ENCODE measurements around the gene GRB7.

The GRB7 gene

GRCh38 chr17:39711851-39712250, 25.9 kb upstream of the GRB7 start:
- TF ChIP-seq, protein P1, sequence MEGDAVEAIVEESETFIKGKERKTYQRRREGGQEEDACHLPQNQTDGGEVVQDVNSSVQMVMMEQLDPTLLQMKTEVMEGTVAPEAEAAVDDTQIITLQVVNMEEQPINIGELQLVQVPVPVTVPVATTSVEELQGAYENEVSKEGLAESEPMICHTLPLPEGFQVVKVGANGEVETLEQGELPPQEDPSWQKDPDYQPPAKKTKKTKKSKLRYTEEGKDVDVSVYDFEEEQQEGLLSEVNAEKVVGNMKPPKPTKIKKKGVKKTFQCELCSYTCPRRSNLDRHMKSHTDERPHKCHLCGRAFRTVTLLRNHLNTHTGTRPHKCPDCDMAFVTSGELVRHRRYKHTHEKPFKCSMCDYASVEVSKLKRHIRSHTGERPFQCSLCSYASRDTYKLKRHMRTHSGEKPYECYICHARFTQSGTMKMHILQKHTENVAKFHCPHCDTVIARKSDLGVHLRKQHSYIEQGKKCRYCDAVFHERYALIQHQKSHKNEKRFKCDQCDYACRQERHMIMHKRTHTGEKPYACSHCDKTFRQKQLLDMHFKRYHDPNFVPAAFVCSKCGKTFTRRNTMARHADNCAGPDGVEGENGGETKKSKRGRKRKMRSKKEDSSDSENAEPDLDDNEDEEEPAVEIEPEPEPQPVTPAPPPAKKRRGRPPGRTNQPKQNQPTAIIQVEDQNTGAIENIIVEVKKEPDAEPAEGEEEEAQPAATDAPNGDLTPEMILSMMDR (IDR thresholded peaks at IDR 0.05; ENCODE audit: borderline replicate concordance, insufficient read depth, low read depth, low read length) = no peak
- H3K4me3 ChIP-seq (ENCODE audit: low read depth, low read length) = no peak overlapping the region

- TF ChIP-seq, protein P1 (IDR thresholded peaks at IDR 0.05; ENCODE audit: borderline replicate concordance, insufficient read depth, low read depth, low read length) = no peak
- H3K4me3 ChIP-seq (ENCODE audit: low read depth, low read length) = no peak overlapping the region
Measured at GRCh38 chr17:39714234-39714633, 23.5 kb upstream of the GRB7 start.

- no peak overlapping the region for H3K4me3 ChIP-seq (ENCODE audit: low read depth, low read length)
- TF ChIP-seq, protein P1 (IDR thresholded peaks at IDR 0.05; ENCODE audit: borderline replicate concordance, insufficient read depth, low read depth, low read length) = no peak
Measured at GRCh38 chr17:39715375-39716072, 22.2 kb upstream of the GRB7 start.

DNA sequence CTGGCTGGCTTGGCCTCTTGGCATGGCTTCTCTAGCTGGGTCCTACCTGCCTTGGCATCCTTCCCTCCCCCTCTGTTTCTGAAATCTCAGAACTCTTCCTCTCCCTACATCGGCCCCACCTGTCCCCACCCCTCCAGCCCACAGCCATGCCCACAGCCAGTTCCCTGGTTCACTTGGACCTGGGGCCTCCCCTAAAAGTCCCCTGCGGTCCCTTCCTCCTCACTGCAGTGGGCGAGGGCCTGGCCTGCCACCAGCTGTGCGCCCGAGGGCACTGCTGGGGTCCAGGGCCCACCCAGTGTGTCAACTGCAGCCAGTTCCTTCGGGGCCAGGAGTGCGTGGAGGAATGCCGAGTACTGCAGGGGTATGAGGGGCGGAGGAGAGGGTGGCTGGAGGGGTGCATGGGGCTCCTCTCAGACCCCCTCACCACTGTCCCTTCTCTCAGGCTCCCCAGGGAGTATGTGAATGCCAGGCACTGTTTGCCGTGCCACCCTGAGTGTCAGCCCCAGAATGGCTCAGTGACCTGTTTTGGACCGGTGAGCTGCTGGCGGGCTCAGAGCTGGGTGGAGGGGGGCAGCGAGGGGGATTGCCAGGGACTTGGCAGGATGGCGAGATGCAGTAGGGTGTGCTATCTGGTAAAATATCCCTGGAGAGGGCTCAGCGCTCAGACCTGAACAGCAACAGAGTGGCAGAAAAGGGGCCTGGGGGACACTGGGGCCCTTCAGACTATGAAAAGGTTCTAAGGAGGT, 21.5 kb upstream of the GRB7 start:
- TF ChIP-seq, protein P1 (IDR thresholded peaks at IDR 0.05; ENCODE audit: borderline replicate concordance, insufficient read depth, low read depth, low read length) = no peak
- no peak overlapping the region for H3K4me3 ChIP-seq (ENCODE audit: low read depth, low read length)

GRCh38 chr17:39716879-39717536, 20.7 kb upstream of the GRB7 start:
- TF ChIP-seq, protein P1 (IDR thresholded peaks at IDR 0.05; ENCODE audit: borderline replicate concordance, insufficient read depth, low read depth, low read length) = no peak

DNA sequence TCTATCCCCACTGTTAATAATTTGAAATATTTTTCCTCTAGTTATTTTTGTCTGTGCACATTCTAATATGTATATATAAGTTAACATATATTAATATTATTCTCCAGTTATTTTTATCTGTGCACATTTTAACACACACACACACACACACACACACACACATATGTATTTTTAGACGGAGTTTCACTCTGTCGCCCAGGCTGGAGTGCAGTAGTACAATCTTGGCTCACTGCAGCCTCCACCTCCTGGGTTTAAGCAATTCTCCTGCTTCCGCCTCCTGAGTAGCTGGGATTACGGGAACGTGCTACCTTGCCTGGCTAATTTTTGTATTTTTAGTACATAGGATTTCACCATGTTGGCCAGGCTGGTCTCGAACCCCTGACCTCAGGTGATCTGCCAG, 20.1 kb upstream of the GRB7 start:
- no peak overlapping the region for H3K4me3 ChIP-seq (ENCODE audit: low read depth, low read length)
- TF ChIP-seq, protein P1 (IDR thresholded peaks at IDR 0.05; ENCODE audit: borderline replicate concordance, insufficient read depth, low read depth, low read length) = no peak

More at GRCh38 chr17:39716879-39717536, 20.7 kb upstream of the GRB7 start:
- H3K4me3 ChIP-seq (ENCODE audit: low read depth, low read length) = no peak overlapping the region

Data from GM12875 (cell line).